22Rv1 (cell line): Measurements from ENCODE around the gene PKMYT1.

Source experiments
- ZFX ChIP-seq: fragments of 450-650 bp; IDR thresholded peaks from 2 replicates; pipeline ENCODE4 v1.6.1; 2017; ENCODE audit warnings: antibody characterized with exemption, borderline replicate concordance
- TF ChIP-seq, protein P1 (sequence below): fragments of 450-650 bp; IDR thresholded peaks from 2 replicates; pipeline ENCODE4 v1.5.1; 2017; ENCODE audit warnings: mild to moderate bottlenecking

DNA sequence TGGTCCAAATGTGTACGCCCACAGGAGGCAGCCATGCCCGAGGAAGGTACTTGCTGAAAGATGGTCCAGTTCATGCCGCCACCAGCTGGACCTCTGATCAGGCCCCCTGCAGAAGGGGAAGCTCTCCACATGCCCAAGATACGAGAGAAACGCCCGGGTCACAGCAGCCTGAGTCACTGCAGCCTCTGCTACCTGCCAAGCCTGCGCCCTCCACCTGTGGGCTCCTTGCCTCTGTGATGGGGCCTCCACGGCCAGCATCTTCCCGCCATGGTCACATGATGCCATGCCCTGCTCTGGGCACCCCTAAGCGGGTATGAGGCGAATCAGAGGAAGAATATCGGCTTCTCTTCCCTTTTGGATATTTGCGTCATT is 29.9 kb downstream of the PKMYT1 start:
- TF ChIP-seq, protein P1, sequence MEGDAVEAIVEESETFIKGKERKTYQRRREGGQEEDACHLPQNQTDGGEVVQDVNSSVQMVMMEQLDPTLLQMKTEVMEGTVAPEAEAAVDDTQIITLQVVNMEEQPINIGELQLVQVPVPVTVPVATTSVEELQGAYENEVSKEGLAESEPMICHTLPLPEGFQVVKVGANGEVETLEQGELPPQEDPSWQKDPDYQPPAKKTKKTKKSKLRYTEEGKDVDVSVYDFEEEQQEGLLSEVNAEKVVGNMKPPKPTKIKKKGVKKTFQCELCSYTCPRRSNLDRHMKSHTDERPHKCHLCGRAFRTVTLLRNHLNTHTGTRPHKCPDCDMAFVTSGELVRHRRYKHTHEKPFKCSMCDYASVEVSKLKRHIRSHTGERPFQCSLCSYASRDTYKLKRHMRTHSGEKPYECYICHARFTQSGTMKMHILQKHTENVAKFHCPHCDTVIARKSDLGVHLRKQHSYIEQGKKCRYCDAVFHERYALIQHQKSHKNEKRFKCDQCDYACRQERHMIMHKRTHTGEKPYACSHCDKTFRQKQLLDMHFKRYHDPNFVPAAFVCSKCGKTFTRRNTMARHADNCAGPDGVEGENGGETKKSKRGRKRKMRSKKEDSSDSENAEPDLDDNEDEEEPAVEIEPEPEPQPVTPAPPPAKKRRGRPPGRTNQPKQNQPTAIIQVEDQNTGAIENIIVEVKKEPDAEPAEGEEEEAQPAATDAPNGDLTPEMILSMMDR = no peak
- no peak for TF ChIP-seq ZFX
